ENCODE results near the gene HES5.

DNA sequence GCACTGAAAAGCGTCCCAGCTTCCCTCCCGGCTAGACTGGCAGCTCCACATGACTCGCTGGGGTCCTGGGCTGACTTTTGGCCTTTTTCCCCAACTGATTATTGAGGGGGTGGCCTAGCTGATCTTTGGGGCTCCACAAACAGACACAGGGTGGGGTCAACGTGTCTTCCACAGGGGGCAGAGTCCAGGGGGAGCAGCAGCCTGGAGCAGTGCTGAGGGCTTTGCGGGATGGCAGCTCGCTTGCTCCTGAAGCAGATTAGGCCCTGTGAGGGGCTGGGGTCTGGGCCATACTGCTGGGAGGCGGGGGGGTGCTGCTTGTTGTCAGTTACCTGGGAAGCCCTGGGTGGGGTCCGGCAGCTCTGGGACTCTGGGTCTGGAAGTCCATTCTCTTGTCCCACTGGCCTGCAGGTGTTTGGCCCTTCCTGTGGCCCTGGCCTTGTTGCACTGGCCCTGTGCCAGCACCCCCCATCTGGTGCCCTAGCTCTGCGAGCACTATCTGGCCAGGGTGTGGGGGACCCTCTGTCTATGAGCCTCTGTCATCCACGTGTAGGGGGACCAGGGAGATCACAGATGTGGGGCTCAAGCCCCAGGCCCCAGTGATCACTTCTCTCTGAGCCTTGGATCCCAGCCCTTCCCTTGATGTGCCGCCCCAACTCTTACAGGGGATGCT, 12.3 kb upstream of the HES5 start:
- TF ChIP-seq NFRKB (IDR thresholded peaks at IDR 0.05) = no peak
- no peak for TF ChIP-seq L3MBTL2 (conservative IDR thresholded peaks at IDR 0.05)
- TF ChIP-seq ARNT (IDR thresholded peaks at IDR 0.05) = no peak
- TF ChIP-seq SP1 (IDR thresholded peaks at IDR 0.05) = no peak
- TF ChIP-seq BHLHE40 (IDR thresholded peaks at IDR 0.05; ENCODE audit: borderline replicate concordance) = no peak
